Skin of body (tissue), 2 donors: ENCODE results near the gene MAP2K3. TPM values are rescaled to one million over a fixed set of nuclear protein-coding genes. Genes with fewer than 3 reads are reported as not detected.
"Not testable (repeated sequence)": the region's sequence is repeated elsewhere in the genome, so short reads cannot be mapped to it uniquely, and the experiment has no call there.

Source experiments
- DNase-seq: peaks from one replicate; lab custom pipeline; 2025; lab: John Stamatoyannopoulos, UW
- total RNA-seq: library from RNA; depleted of rRNA; stranded (reverse); fragments of >200 nt; gene quantifications from one replicate; pipeline ENCODE4 v1.2.3, GENCODE V29; 2014

Gene MAP2K3
- total RNA-seq, 1 donor from 2014 or later, result 19.8 TPM

DNA sequence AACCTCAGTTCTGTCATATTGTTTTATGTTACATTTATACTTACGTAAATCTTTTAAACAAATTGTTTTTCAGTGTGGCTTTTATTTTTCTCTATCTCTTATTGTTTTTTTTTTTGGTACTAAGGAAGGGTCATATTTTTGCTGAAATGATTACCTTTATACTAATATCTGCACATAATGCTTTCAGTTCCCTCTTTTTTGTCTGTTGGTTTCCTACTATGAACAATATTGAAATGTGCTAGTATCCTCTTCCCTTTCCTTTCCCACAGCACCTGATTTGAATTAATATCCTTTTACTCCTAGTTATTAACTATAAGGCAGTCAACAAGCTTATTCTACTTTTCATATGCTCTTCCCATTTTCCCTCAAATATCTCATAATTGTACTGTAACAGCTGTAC is 43.4 kb downstream of the MAP2K3 start:
- not testable (repeated sequence) for DNase-seq

DNA sequence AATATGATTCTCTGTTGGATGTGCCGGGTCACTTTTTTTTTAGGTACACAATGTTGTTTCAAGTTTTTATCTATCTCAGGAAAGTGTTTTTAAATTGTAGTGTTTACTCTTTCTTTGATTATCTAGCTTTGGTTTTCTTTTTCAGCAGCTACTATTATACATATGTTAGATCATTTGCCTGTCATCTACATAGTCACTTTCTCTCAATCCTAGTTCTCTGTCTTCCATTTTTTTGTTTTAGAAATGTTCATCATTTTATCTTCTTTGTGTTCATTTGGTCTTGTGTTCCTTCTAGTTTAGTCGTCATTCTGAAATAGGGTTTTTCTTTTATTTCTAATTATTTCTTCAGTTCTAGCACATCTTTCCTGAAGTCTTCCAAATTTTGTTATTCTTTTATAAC is 44.3 kb downstream of the MAP2K3 start:
- DNase-seq, result not testable (repeated sequence)

DNA sequence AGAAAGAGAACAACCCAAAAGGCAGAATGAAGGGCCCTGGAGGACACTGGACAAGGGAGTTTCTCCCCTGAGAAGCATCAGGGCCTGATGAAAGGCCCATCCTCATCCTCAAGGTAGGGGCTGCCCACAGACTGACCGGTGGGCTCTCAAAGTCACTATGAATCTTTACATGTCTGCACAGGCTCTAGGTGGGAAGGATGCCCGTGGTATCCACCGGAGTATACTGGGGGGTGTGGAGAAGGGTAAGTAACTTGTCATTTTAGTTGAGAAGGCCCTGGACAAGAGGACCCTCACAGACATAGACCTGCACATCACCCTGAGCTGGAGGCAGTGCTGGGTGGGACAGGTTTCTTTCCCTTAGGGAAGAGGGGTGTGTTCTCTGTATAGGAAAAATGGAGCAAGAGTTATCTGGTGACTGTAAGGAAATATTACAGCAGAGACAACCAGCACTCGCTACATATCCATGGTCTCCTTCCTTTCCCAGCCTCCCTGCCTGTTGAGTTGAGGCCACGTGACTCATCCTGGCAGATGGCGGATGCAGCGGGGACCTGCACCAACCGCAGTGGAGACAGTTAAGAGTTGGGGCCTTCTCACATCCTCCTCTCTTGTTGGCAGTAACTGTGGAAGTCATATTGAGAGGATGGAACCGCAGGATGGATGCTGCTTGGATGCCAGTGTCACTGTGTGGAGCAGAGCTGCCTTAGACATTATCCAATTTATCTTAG is 46.1 kb downstream of the MAP2K3 start:
- DNase-seq, result no peak

DNA sequence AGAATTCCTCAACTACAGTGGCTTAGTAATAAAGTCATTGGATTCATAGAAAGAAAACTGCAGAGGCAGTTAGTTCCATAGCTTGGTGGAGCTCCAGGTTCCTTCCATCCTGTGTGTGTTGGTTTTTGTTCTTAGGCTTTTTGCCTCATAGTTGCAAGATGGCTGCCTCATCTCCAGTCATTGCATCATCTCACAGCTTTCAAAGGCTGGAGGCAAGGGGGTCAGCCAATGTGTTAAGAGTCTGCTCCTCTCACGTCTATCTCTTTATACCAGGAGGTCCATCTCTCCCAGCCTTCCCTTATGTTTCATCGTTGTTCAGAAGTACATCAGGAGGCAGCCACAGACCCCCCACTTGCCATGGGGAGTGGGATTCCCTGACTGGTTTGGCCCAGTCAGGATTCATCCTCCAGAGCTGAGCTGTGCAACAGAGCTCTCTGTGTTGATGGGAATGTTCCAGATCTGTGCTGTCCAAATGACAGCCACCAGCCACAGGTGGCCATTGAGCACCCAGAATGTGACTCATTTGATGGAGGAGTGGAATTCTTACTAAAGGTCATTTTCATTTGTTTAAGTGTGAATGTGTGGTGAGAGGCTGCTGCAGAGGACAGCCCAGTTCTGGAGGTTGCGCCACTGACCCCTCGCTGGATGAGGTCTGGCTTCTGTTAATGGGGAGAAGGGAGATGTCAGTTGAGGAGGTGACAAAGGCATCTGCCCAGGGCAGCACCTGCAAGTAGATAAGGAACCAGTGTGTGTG is 52.2 kb downstream of the MAP2K3 start:
- DNase-seq, result not testable (repeated sequence)

DNA sequence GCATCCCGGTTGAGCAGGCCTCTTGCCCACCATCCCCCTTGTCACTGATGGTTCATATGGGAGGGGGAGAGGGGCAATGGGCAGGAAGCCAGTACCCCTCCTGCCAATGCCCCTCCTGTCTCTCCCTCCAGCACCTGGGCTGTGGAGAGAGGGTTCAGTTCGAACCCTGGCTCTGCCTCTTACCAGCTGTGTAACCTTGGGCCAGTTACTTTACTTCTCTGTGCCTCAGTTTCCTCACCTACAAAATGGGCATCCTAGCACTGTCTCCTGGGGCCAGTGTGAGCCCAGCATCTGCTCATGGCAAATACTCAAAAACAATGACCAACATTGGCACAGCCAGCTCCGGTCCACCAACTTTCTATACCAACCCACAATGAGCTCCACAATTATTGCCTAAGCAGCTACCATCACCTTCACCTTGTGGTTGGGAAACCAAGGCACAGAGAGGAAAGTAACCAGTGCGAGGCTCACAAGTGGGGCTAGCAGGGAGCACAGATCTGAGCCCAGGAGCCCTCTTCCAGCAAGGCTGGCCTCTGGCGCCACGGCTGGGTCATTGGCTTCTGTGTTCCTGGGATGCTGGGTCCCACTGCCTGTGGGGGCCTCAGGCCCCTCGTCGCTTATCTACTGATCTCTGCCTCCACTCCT is 53.6 kb downstream of the MAP2K3 start:
- not testable (repeated sequence) for DNase-seq

DNA sequence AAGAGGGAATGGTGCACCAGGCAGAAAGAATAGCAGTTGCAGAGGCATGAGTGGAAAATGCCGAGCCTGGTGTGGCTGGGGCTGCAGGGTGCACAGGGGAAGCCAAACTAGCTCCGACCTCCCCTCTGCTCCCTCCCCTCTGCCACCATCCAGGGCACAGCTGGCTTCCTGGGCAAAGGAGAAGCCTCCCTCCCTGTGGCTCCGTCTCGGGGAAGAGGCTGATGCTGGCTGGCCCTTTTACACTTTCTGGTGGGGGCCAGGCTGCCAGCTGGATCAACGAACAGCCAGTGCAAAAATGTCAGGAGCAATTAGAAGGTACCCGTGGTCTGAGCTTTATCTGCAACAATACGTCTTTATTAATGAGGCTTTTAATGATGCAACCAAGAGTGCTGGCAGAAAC is 54.5 kb downstream of the MAP2K3 start:
- DNase-seq, result no peak

DNA sequence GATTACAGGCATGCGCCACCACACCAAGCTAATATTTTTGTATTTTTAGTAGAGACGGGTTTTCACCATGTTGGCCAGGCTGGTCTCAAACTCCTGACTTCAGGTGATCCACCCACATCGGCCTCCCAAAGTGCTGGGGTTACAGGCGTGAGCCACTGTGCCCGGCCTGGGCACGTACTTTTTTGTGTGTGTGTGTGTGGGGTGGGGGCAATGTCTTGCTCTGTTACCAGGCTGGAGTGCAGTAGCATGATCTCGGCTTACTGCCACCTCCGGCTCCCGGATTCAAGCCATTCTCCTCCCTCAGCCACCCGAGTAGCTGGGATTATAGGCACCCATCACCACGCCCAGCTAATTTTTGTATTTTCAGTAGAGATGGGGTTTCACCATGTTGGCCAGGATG is 55.1 kb downstream of the MAP2K3 start:
- not testable (repeated sequence) for DNase-seq

DNA sequence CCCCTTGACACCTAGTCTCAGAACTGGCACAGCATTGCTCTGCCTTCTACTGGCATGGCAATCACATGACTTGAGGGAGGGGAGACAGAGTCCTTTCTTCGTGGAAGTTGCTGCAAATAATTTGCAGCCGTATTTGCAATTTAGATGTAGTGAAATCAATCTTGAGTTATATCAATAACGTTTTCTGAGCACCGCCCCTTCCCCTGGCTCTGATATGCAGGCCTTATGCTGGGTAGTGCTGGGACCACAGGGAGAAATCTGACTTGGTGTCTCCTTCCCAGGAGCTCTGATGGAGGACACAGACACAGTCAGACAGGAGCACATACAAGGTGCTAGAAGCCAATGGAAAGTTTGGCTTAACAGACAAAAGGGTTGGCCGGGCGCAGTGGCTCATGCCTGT is 55.9 kb downstream of the MAP2K3 start:
- DNase-seq, result not testable (repeated sequence)

DNA sequence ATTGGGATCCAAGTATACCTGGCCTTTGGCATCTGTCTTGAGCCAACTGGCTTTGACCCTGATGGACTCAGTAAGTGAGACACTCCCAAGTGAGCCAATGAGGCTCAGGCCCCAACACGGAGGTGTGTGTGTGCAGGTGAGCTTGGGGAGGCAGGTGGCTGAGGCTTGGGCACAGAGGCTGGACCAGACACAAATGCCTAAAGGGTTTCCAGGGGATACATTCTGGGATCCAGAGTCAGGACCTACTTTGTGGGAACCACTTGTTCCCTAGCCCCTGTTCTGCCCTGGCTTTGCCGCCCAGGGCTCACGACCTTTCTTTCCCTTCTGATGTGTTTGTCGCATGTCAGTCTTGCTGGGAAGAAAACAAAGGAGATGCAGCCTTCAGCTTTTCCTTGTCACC is 56.8 kb downstream of the MAP2K3 start:
- not testable (repeated sequence) for DNase-seq

DNA sequence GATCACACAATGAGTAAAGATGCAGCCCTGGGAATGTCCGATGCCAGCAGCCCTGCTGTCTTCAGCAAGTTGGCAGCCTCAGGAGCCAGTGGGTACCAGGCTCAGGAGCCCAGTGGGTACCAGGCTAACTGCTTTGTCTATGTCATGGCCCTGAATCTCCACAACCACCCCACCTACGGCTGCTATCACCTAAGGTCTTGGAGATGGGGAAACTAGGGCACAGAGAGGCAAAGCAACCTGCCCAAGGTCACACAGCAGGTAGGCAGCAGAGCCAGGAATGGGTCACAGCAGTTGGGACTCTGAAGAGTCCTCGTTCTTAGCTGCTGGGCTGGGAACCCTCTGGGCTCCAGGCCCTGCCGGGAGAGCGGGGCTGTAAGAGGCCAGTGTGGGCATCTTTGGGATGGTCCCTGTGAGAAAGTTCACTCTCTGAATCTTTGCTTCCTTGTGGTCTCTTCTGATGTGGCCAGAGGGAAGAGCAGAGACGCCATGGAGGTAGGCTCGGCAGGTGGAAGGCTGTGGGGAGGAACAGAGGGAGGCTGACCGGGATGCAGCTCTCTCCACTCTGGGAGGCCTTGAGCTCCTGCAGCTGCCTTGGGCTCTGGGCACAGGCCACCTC is 57.5 kb downstream of the MAP2K3 start:
- not testable (repeated sequence) for DNase-seq

DNA sequence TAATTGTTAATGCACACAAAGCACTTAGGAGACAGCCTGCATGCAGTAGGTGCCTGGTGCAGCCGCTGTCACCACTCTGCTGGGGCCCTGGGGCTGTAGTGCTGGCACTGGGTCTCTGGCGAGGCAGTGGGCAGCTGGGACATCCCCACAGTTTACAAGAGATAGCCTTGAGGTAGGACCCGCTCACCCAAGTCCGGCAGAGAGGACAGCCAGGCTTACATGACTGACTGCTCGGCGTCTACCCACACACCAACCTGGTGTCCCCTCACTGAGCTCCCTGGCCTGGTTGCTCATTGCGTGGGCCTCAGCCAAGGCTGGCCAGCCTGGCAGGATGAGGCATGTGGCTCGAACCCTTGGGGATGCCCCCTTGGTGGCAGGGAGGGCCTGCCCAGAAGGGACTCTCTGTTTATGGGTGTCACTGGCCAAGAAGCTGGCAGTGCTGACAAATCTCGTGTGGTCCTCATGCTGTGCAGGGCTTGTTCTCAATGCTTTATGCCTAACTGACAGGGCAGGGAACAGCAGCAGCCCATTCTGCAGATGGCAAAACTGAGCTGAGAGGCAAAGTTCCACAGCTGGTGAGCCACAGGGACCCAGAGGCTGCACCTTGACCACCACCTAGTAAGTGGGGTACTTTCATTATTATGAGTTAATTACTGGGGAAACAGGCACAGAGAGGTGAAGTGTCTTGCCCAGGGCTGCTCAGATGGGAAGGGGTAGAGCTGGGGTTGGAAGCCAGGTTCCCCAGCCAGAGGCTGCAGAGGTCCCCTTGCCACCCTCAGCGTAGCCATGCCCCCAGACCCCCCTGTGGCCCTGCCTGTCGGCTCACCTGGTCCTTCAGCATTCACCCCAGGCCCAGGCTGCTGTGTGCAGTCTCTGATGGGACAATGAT is 58.8 kb downstream of the MAP2K3 start:
- DNase-seq, result not testable (repeated sequence)

DNA sequence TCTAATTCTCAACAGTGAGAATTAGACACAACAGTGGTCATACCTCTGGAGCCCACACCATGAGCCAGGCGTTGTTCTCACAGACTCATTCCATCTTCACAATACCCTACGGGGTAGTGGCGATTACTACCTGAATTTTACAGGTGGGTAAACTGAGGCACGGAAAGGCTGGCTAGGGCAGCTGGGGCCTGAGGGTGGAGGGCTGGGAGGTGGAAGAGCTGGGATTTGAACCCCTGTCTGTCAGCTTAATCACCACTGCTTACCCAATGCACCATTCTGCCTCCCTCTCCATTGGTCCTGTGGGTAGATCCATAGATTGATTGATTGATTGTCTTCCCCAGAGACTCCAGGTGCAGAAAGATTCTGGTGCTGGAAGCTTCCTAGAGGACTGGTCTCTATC is 60.3 kb downstream of the MAP2K3 start:
- DNase-seq, result not testable (repeated sequence)

DNA sequence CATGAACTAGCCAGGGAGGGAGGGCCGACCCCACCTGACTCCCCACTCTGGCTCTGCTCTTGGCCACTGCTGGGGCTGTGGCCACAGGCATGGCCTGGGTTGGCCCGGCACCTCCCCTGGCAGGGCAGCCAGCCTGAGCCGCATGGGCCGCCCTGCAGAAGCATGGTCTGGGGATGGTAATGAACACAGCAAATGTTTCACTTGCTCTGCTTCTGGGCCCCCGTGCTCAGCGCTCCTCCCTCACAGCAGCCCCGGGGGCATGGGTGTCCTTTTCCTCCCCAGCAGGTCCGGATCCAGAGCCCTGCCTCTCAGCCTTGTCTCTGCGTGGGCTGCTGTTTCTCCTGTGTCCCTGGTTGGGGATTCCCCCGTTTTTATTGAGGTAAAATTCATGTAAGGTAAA is 60.7 kb downstream of the MAP2K3 start:
- no peak for DNase-seq

DNA sequence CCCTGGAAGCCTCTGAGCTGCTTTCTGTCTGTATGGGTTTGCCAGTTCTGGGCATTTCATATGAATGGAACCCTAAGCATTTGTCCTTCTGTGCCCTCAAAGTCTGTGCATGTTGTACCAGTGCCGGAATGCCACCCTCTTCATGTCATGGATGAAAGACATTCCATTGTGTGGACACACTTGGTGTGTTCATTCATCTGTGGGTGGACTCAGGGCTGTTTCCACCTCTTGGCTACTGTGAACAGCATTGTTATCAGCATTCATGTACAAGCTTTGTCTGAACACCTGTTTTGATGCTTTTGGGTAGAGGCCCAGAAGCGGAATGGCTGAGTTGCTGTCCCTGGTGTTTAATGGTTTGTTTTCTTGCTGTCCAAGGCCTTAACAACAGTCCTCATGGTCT is 61.6 kb downstream of the MAP2K3 start:
- not testable (repeated sequence) for DNase-seq

DNA sequence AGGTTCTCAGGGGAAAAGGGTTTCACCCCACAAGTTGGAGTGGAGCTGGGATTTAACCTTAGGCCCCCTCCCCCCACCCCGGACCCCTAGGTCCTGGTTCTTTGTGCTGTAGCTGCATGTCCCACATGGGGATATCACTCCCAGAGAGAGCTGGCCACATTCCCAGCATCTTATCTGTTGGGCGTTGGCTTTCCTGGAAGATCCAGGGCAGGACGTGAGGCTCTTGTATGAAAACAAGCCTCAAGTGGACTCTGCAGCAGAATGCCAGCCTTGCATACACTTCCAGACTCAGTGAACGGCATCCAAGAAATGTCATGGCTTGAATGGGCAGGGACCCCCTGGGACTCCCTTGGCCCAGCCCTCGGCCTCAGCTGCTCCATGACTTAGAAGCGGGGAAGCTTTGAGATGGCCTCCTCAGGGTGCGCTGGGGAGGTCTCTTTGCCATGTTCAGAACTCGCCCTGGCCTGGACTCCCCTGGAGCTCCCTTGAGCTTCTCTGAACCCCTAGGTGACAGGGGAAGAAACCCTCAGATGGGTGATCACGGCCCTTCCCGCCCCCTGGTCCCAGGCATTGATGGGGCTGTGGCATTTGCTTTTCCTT is 62.2 kb downstream of the MAP2K3 start:
- not testable (repeated sequence) for DNase-seq

DNA sequence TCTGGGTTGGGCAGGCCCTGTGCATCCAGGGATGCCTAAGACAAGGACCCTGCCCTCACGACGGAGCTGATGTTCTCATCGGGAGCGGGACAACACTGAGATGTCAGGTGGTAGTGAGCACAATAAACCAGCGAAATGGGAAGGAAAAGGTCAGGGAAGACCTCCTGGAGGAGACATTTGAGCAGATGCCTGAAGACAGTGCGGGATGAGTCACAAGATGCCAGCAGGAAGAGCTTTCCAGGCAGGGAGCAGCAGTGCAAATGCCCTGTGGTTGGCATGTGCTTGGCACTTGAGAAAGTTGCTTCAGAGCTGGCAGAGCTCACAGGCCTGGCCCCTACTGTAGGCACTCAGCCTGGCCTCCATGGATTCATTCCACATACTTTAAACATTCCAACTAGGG is 63.1 kb downstream of the MAP2K3 start:
- not testable (repeated sequence) for DNase-seq

DNA sequence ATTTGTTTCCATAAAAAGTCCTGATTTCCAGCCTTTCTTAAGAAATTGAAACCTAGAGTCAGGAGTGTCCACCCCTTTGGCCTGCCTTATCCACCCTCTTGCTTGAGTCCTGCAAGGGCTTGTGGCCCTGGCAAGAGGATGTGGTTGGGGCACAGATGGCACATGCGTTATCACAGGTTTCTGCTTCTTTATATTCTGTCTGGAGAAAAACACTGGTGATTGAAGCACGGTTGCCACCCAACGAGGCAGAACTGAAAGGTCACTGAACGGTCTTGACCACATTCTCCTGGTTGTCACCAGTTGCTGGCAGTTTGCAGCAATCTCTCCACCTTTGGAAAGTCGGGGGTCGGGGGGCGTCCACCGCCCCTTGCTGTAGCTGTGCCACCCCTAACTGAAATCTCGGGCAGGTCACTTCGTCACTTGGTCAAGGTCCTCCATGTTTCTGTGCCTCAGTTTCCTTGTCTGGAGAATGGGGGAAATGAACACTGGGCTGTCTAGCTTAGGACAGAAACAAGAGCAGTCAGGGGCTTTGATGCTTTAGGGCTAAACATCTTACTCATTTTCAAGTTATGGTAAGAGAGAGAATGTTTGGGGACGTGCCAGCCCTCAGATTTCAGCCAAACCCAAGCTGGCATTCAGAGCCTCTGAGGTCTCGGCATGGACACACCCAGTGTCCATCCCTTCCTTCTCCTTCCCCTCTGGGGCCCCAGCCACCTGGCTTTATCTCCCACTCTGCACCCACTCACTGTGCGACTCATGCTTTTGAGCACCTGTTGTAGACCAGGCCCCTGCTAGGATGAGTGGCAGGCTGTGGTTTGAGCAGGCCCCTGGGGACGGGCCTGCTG is 63.8 kb downstream of the MAP2K3 start:
- not testable (repeated sequence) for DNase-seq

DNA sequence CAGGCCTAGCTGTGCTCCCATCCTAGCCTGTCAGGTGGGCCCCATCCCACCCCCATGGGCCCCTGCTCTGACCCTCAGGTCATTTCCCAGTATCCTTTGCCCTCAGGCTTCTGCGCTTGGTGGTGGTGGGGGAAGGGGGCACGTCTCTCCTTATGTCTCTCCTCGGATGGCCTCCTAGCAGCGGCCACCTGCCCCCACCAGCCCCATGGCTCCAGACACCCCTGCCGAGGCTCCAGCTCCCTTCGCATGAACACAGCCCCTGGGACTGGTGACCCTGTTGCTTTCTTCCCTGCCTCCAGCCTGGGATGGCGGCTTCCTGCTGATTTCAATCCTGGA is 64.4 kb downstream of the MAP2K3 start:
- not testable (repeated sequence) for DNase-seq

DNA sequence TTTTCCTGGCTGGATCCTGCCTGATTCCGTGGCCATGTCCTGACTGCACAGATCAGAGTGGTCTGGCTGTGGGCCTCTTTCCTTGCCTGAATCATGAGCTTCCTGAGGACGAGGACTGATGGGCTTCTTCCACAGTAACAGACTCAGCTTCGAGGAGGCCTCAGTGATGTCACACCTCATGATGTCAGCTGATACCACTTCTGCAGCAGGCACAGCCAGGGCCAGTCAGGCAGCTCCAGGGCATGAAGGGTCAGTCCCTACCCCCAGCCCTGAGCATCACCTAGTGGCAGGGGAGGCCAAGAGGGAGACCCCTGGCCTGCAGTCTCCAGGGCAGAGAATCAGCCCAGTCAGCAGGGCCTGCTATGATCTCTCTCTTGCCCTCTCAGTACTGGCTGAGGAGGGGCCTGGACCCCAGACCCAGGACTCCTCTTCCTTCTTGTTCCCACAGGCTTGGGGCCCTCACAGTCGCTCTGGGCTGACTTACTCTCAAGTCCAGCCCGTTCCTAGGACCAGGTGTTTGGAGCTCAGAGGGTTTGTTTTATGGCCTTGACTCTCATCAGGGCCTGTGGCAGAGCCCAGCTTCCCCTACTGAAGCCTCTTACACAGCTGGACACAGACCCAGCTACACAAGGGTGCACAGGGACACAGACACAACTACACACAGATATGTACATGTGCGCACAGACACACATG is 65.0 kb downstream of the MAP2K3 start:
- DNase-seq, result not testable (repeated sequence)
